Uterus (tissue), 4 donors: ENCODE results near the gene TTLL12. TPM values are rescaled to one million over a fixed set of nuclear protein-coding genes. Genes with fewer than 3 reads are reported as not detected.

Experiments
- DNase-seq, 2 donors: peaks; one replicate each; pipeline ENCODE4 v3.0.0-alpha.2; 2019 to 2020
- H3K27ac ChIP-seq, 2 donors: fragments of 200-600 bp; sonication (generic); 1 replicate in 1 of 2; 2 replicates in 1 of 2; pipeline ENCODE4 v1.5.1; 2016 to 2018
- H3K27me3 ChIP-seq, 2 donors: fragments of 200-600 bp; sonication (generic); one replicate each; pipeline ENCODE4 v1.5.1; 2018 to 2019; ENCODE audit warnings: control low read depth in 1 of 2
- H3K36me3 ChIP-seq, 2 donors: fragments of 200-600 bp; sonication (generic); one replicate each; pipeline ENCODE4 v1.5.1; 2019; ENCODE audit warnings: control low read depth in 1 of 2
- H3K4me1 ChIP-seq, 2 donors: fragments of 200-600 bp; sonication (generic); one replicate each; pipeline ENCODE4 v1.5.1; 2018 to 2019; ENCODE audit warnings: control low read depth in 1 of 2
- H3K4me3 ChIP-seq, 2 donors: fragments of 200-600 bp; sonication (generic); 1 replicate in 1 of 2; 2 replicates in 1 of 2; pipeline ENCODE4 v1.5.1; 2018 to 2019; ENCODE audit warnings: mild to moderate bottlenecking in 1 of 2
- H3K9me3 ChIP-seq, 2 donors: fragments of 200-600 bp; sonication (generic); one replicate each; pipeline ENCODE4 v1.5.1; 2019; ENCODE audit warnings: control low read depth in 1 of 2
- POLR2A ChIP-seq, 2 donors: fragments of 450-650 bp; IDR thresholded peaks; one replicate each; pipeline ENCODE4 v1.6.1; 2016; ENCODE audit warnings: antibody characterized with exemption in 2 of 2, mild to moderate bottlenecking in 1 of 2, moderate library complexity in 1 of 2
- intact Hi-C: fragments of 100-400 bp; cut with DNase I; formaldehyde crosslinking; loops from one replicate; pipeline ENCODE4 v1.15.1; 2023; ENCODE audit warnings: low total_unique reads
- total RNA-seq, 4 donors: library from RNA; depleted of rRNA in 3 of 4; stranded (reverse); fragments of >200 nt in 3 of 4; gene quantifications; one replicate each; pipeline versions ENCODE4 v1.1.0 to v1.2.4, GENCODE V29; 2014 to 2023
- TF ChIP-seq, protein P1 (sequence below), 4 experiments: fragments of 200-600 bp in 2 of 4; fragments of 450-650 bp in 2 of 4; sonication (generic) in 2 of 4; IDR thresholded peaks; one replicate each; pipeline ENCODE4 v1.5.1; 2016 to 2019; ENCODE audit warnings: antibody characterized with exemption in 4 of 4, mild to moderate bottlenecking in 2 of 4, moderate library complexity in 1 of 4
- donor health status: DM: yes; HTN: yes; CAD: no.

The TTLL12 gene
- total RNA-seq, 4 donors from 2014 or later: 6.7 to 29.7 (median 17.3) TPM

DNA sequence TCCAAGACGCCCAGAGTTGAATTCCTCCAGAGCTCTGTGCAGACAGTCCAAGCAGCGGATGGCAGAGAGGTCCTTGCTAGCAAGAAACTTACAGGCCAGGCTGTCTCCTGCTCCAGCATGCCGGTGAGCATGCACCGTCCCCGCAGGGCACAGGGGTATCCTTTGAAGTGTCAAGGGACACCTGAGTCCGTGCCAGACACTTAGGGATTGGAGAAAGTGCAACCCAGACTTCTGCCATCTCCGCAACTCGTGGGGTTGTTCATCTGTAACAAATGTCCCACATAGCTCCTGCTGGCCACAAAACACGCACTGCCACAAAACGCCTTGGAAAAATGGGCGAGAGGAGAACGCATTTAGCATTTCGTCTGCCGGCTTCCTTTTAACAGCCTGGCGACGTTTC, 22.3 kb downstream of the TTLL12 start:
- no peak for DNase-seq
- intact Hi-C loops: no loop called here
- Histone ChIP-seq H3K4me3 (no peak overlapping the region), H3K9me3 (no peaks in the 10 kb centered on the region), H3K4me1 (no peaks in the 10 kb centered on the region), H3K27ac (no peak overlapping the region), H3K27me3 (no peaks in the 10 kb centered on the region), H3K36me3 (no peaks in the 10 kb centered on the region)
- TF ChIP-seq, protein P1, sequence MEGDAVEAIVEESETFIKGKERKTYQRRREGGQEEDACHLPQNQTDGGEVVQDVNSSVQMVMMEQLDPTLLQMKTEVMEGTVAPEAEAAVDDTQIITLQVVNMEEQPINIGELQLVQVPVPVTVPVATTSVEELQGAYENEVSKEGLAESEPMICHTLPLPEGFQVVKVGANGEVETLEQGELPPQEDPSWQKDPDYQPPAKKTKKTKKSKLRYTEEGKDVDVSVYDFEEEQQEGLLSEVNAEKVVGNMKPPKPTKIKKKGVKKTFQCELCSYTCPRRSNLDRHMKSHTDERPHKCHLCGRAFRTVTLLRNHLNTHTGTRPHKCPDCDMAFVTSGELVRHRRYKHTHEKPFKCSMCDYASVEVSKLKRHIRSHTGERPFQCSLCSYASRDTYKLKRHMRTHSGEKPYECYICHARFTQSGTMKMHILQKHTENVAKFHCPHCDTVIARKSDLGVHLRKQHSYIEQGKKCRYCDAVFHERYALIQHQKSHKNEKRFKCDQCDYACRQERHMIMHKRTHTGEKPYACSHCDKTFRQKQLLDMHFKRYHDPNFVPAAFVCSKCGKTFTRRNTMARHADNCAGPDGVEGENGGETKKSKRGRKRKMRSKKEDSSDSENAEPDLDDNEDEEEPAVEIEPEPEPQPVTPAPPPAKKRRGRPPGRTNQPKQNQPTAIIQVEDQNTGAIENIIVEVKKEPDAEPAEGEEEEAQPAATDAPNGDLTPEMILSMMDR (IDR thresholded peaks at IDR 0.05): no peak
- no peak for TF ChIP-seq POLR2A (IDR thresholded peaks at IDR 0.05)

DNA sequence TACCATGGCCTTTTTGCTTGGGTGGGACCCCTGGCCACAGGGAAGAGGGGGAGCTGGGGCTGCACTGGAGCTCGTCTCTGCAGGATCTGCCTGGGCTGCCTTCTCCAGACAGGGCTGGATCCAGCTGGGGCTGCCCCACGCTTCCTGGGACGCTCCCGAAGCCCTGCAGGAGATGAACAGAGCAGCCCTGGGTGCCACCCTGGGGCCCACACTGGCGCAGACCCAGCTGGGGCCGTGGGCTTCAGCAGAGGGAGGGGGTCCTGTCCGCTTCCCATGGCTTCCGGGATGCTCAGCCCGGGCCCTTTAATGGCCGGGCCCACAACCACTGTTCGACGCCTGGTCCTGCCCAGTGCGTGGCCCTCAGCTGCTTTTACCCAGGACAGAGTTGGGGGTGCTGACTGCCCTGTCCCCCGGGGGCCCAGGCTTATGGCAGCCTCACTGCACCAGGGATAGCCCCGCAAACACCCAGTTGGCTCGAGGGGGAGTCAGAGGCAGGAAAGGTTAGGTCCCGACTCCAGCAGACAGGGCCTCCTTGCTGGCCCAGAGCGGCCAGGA, 23.6 kb downstream of the TTLL12 start:
- intact Hi-C loops: no loop called here
- Histone ChIP-seq H3K4me3 (no peak overlapping the region), H3K27me3 (no peaks in the 10 kb centered on the region), H3K4me1 (no peaks in the 10 kb centered on the region), H3K36me3 (no peaks in the 10 kb centered on the region), H3K27ac (peak overlapping the region; percentile 29 to 46), H3K9me3 (no peaks in the 10 kb centered on the region)
- no peak for DNase-seq
- TF ChIP-seq, protein P1 (IDR thresholded peaks at IDR 0.05): no peak
- no peak for TF ChIP-seq POLR2A (IDR thresholded peaks at IDR 0.05)

DNA sequence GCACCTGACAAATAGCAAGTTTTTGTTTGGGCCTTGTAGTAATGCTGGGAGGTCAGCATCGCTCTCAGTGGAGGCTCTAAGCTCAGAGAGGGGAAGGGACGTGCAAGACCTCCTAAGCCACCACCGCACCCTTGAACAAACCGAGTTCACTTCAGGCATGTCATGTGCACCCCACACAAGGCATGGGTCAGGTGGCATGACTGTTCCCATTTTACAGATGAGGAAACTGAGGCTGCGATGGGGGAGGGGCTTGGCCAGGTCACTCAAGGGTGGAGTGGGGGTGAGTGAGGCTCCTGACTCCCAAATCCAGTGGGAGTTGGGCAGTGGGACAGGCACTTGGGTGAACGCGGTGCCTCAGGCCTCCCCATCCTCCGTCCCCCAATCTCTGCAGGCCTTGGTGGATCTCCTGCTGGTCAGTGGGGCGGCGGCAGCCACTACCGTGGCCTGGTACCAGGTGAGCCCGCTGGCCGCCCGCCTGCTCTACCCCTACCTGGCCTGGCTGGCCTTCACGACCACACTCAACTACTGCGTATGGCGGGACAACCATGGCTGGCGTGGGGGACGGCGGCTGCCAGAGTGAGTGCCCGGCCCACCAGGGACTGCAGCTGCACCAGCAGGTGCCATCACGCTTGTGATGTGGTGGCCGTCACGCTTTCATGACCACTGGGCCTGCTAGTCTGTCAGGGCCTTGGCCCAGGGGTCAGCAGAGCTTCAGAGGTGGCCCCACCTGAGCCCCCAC, 24.4 kb downstream of the TTLL12 start:
- Histone ChIP-seq H3K4me1 (no peaks in the 10 kb centered on the region), H3K36me3 (no peaks in the 10 kb centered on the region), H3K9me3 (no peaks in the 10 kb centered on the region), H3K27me3 (no peaks in the 10 kb centered on the region), H3K4me3 (no peak overlapping the region), H3K27ac (peak overlapping the region in 1 of 2 donors; percentile 29)
- no peak for DNase-seq
- intact Hi-C loops: no loop called here
- TF ChIP-seq, protein P1 (IDR thresholded peaks at IDR 0.05): no peak
- TF ChIP-seq POLR2A (IDR thresholded peaks at IDR 0.05): no peak

DNA sequence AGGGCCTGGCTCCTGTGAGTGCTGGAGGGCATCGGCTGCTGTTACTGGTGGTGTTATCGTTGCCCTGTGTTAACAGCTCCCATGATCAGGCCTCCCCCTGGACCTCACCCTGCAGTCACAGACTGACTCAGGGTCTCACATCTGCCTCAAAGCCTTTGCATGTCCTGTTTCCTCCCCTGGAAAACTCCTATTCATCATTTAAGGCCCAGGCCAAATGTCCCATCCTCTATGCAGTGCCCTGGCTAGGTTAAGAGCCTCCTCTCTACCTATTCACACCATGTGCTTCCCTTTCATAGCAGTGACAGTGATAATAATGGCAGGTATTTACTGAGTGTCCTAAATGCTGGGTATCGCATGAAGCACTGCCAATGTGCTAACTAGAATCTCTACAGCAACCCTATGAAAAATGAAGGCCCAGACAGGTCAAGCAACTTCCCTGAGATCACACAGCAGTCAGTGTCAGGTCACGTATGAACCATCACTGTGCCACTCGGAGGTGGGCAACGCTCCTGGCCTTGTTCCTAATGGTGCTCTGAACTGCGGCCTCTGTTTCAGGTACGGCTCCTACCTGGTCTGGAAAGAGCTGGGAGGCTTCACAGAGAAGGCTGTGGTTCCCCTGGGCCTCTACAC, 26.3 kb downstream of the TTLL12 start:
- no peak overlapping the region for H3K4me3 ChIP-seq

More for the DNA sequence above, 26.3 kb downstream of the TTLL12 start:
- Histone ChIP-seq H3K27ac (no peak overlapping the region), H3K9me3 (no peaks in the 10 kb centered on the region), H3K27me3 (no peaks in the 10 kb centered on the region), H3K4me1 (no peaks in the 10 kb centered on the region), H3K36me3 (no peaks in the 10 kb centered on the region)
- TF ChIP-seq, protein P1 (IDR thresholded peaks at IDR 0.05): no peak
- TF ChIP-seq POLR2A (IDR thresholded peaks at IDR 0.05): no peak
- no peak for DNase-seq
- intact Hi-C loops: no loop called here
